Activated naive CD4-positive, alpha-beta T cell (primary cell): Measurements from ENCODE around the gene KHDRBS1.
"Not testable (repeated sequence)": the region's sequence is repeated elsewhere in the genome, so short reads cannot be mapped to it uniquely, and the experiment has no call there.

Source experiments
- DNase-seq, 4 experiments: peaks; one replicate each; lab custom pipeline; 2025; lab: John Stamatoyannopoulos, UW

Gene KHDRBS1

GRCh38 chr1:32013386-32014198, at the start of gene KHDRBS1:
Gene KHDRBS1, plus strand, starts transcription at chr1:32013868. Its CDS starts 128 bp downstream, at chr1:32013996.
- peak; percentile 94 to 97 (median 96) for DNase-seq

- no peak for DNase-seq
These were observed 42.8 kb upstream of the KHDRBS1 start for GRCh38 chr1:31970873-31971272.

- DNase-seq, result no peak
These were observed 37.3 kb upstream of the KHDRBS1 start for GRCh38 chr1:31976401-31976800.

GRCh38 chr1:31977385-31978131, 36.1 kb upstream of the KHDRBS1 start:
- DNase-seq, result no peak

GRCh38 chr1:31978843-31979400, 34.7 kb upstream of the KHDRBS1 start:
- DNase-seq, result no peak

GRCh38 chr1:31980835-31981455, 32.7 kb upstream of the KHDRBS1 start:
- no peak for DNase-seq

- DNase-seq, result no peak
These were observed 32.2 kb upstream of the KHDRBS1 start for GRCh38 chr1:31981456-31981839.

GRCh38 chr1:31981972-31982371, 31.7 kb upstream of the KHDRBS1 start:
- DNase-seq, result no peak

- DNase-seq, result peak in 1 of 4 experiments; percentile 10
These were observed 29.0 kb upstream of the KHDRBS1 start for GRCh38 chr1:31984419-31985347.

GRCh38 chr1:31985430-31985829, 28.2 kb upstream of the KHDRBS1 start:
- no peak for DNase-seq

- DNase-seq, result no peak
These were observed 26.5 kb upstream of the KHDRBS1 start for GRCh38 chr1:31987135-31987619.

GRCh38 chr1:31989964-31990363, 23.7 kb upstream of the KHDRBS1 start:
- no peak for DNase-seq

- no peak for DNase-seq
These were observed 22.5 kb upstream of the KHDRBS1 start for GRCh38 chr1:31991182-31991581.

- DNase-seq, result no peak
These were observed 18.4 kb upstream of the KHDRBS1 start for GRCh38 chr1:31995263-31995662.

GRCh38 chr1:31996121-31996520, 17.5 kb upstream of the KHDRBS1 start:
- not testable (repeated sequence) for DNase-seq

GRCh38 chr1:32001863-32002262, 11.8 kb upstream of the KHDRBS1 start:
- DNase-seq, result no peak

GRCh38 chr1:32002285-32002684, 11.4 kb upstream of the KHDRBS1 start:
- not testable (repeated sequence) for DNase-seq

GRCh38 chr1:32005522-32005921, 8.1 kb upstream of the KHDRBS1 start:
- no peak for DNase-seq

GRCh38 chr1:32007591-32007940, 6.1 kb upstream of the KHDRBS1 start:
- no peak for DNase-seq

GRCh38 chr1:32010246-32010645, 3.4 kb upstream of the KHDRBS1 start:
- DNase-seq, result no peak

GRCh38 chr1:32012709-32013385, 821 bp upstream of the KHDRBS1 start:
- no peak for DNase-seq
